Measurements from ENCODE around the gene OBSL1.

OBSL1 gene

DNA sequence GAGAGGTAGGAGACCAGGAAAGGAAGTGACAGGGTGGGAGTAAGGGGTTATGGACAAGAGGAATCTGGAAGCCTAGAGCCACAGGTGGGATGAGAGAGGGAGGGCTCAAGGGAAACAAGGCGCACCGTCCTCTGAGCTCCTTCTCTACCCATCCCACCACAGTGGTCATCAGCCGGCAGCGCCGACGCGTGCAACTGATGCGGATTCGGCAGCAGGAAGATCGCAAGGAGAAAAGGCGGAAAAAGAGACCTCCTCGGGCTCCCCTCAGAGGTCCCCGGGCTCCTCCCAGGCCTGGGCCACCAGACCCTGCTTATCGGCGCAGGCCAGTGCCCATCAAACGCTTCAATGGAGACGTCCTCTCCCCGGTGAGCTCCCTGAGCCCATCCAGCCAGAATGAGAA is 22.3 kb downstream of the OBSL1 start:
- Histone ChIP-seq H3K27me3 (ENCODE audit: control insufficient read depth, insufficient read depth, low read length) (peaks cover 3% of the 10 kb centered on the region), H3K4me1 (ENCODE audit: control insufficient read depth, insufficient read depth, low read length) (peaks cover 6% of the 10 kb centered on the region), H3K36me3 (ENCODE audit: control insufficient read depth, insufficient read depth, low read length) (no peaks in the 10 kb centered on the region), H3K4me3 (ENCODE audit: low read length) (no peak overlapping the region), H3K27ac (ENCODE audit: low read depth, low read length) (no peak overlapping the region), H3K9ac (ENCODE audit: low read length) (no peak overlapping the region)

DNA sequence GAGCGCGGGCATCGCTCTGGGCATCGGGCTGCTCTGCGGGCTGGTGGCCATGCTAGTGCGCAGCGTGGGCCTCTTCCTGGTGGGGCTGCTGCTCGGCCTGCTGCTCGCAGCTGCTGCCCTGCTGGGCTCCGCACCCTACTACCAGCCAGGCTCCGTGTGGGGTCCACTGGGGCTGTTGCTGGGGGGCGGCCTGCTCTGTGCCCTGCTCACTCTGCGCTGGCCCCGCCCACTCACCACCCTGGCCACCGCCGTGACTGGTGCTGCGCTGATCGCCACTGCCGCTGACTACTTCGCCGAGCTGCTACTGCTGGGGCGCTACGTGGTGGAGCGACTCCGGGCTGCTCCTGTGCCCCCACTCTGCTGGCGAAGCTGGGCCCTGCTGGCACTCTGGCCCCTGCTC is 23.7 kb downstream of the OBSL1 start:
- H3K27ac ChIP-seq (ENCODE audit: low read depth, low read length): no peak overlapping the region
- no peak overlapping the region for H3K9ac ChIP-seq (ENCODE audit: low read length)
- peaks cover 4% of the 10 kb centered on the region for H3K4me1 ChIP-seq (ENCODE audit: control insufficient read depth, insufficient read depth, low read length)
- peaks cover 3% of the 10 kb centered on the region for H3K27me3 ChIP-seq (ENCODE audit: control insufficient read depth, insufficient read depth, low read length)
- no peaks in the 10 kb centered on the region for H3K36me3 ChIP-seq (ENCODE audit: control insufficient read depth, insufficient read depth, low read length)
- no peak overlapping the region for H3K4me3 ChIP-seq (ENCODE audit: low read length)

DNA sequence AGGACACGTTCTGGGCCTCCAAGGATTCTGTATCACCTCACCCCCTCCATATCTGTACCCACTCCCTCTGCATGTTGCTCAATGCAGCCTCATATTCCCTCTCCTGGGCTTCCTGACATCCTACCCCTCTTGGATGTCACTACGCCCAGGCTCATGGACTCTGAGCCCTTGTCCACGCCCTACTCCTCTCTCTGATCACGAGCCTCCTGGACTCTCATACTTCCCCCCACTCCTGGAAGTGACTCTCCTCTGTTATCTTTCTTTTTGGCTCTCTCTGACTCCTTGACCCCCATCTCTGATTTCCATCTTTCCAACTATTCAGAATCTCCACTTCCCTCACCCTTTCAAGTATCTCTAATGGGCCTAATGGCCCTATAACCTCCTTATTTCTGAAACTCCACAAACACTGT is 25.4 kb downstream of the OBSL1 start:
- H3K27ac ChIP-seq (ENCODE audit: low read depth, low read length): no peak overlapping the region
- no peak overlapping the region for H3K4me3 ChIP-seq (ENCODE audit: low read length)
- peaks cover 3% of the 10 kb centered on the region for H3K27me3 ChIP-seq (ENCODE audit: control insufficient read depth, insufficient read depth, low read length)
- no peaks in the 10 kb centered on the region for H3K36me3 ChIP-seq (ENCODE audit: control insufficient read depth, insufficient read depth, low read length)
- no peak overlapping the region for H3K9ac ChIP-seq (ENCODE audit: low read length)
- peaks cover 4% of the 10 kb centered on the region for H3K4me1 ChIP-seq (ENCODE audit: control insufficient read depth, insufficient read depth, low read length)

DNA sequence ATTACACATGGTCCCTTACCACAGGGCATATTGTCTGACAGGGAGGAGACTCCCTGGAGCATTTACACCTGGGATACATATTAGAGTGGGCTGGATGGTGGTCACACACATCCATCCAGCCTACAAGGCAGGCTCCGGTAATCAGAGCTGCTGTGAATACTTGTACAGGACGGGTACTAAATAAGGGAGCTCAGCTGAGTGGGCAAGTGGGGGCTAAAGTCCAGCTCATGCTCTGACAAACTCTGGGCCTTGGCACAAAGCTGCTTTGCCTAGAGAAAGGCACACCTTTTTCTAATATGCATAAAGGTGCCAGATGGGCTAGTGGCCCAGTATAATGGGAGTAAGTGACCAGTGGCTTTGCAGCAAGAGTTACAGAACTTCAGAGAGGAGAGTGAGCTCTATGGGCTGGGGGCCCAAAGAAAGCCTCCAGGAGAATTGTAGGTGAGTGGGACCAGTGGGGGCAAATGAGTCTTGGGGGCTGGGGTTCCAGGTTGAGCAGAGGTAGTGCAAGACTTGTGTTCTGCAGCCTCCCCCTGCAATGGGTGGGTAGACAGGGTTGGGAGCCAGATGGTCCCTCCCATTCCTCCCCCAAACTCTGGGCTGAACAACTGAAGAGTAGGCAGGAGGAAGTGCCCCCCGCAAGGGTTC is 25.9 kb downstream of the OBSL1 start:
- H3K27ac ChIP-seq (ENCODE audit: low read depth, low read length): no peak overlapping the region
- no peak overlapping the region for H3K4me3 ChIP-seq (ENCODE audit: low read length)
- no peaks in the 10 kb centered on the region for H3K36me3 ChIP-seq (ENCODE audit: control insufficient read depth, insufficient read depth, low read length)
- peaks cover 4% of the 10 kb centered on the region for H3K4me1 ChIP-seq (ENCODE audit: control insufficient read depth, insufficient read depth, low read length)
- H3K27me3 ChIP-seq (ENCODE audit: control insufficient read depth, insufficient read depth, low read length): no peaks in the 10 kb centered on the region
- no peak overlapping the region for H3K9ac ChIP-seq (ENCODE audit: low read length)

DNA sequence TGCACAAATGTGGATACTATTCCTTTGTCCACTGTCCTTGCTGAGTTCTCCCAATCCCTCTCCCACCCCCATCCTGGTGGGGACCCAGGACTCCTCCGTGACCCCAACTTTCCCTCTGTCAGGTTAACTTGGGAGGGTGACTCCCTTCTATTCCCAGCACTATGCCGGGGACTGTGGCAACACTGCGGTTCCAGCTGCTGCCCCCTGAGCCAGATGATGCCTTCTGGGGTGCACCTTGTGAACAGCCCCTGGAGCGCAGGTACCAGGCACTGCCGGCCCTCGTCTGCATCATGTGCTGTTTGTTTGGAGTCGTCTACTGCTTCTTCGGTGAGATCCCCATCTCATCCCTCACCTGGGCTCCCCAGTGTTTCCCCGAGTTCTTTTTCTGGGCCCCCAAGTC is 26.8 kb downstream of the OBSL1 start:
- Histone ChIP-seq H3K27ac (ENCODE audit: low read depth, low read length) (no peak overlapping the region), H3K36me3 (ENCODE audit: control insufficient read depth, insufficient read depth, low read length) (no peaks in the 10 kb centered on the region), H3K27me3 (ENCODE audit: control insufficient read depth, insufficient read depth, low read length) (no peaks in the 10 kb centered on the region), H3K9ac (ENCODE audit: low read length) (no peak overlapping the region), H3K4me3 (ENCODE audit: low read length) (peak overlapping the region; percentile 66), H3K4me1 (ENCODE audit: control insufficient read depth, insufficient read depth, low read length) (peaks cover 4% of the 10 kb centered on the region)

DNA sequence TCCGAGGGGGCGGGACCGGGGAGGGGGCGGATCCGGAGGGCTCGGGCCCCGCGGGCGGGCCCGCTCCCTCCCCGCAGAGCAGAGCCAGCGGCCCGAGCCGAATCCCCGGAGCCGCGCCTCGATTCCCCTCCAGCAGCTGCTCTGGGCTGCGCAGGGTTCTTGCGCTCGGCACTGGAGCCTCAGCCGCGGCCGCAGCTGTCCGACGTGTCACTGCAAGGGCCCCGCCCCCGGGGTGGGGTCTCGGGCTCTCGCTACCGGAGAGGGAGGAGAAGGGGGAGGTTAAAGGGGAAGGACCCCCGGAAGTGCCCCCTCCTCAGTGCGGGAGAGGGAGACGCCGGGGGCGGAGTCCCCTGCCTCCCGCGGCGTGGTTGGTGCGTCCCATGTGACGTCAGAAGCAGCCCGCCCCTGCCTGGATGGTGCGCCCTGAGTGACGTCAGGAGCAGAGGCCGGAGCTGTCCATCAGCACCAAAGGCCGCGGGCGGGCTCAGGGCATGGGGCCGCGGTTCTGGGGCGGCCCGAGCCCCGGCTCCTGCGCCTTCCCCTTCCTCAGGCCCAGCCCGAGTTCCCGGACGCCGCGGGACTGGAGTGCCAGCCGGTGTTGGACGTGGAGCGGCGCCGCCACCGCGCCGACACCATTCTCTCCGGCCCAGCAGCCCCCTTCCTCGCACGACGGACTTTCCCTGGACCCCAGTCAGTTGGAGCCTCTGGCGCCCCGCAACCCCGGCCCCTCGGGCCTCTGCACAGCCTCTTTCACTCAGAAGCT is 27.6 kb downstream of the OBSL1 start, which contains the start of the genes CHPF and TMEM198:
CHPF (minus strand) TSS at position 214 of the 763 bp plus-strand sequence. CDS start 271 bp downstream, outside the sequence.
TMEM198 (plus strand) TSS at position 433 of the 763 bp plus-strand sequence. CDS start 700 bp downstream, outside the sequence.
- Histone ChIP-seq H3K36me3 (ENCODE audit: control insufficient read depth, insufficient read depth, low read length) (peaks cover 3% of the 10 kb centered on the region), H3K9ac (ENCODE audit: low read length) (no peak within 1 kb of the TSS), H3K4me1 (ENCODE audit: control insufficient read depth, insufficient read depth, low read length) (peaks cover 4% of the 10 kb centered on the region), H3K27me3 (ENCODE audit: control insufficient read depth, insufficient read depth, low read length) (no peaks in the 10 kb centered on the region), H3K4me3 (ENCODE audit: low read length) (peak within 1 kb of the TSS; percentile 66), H3K27ac (ENCODE audit: low read depth, low read length) (peak within 1 kb of the TSS; percentile 79)

DNA sequence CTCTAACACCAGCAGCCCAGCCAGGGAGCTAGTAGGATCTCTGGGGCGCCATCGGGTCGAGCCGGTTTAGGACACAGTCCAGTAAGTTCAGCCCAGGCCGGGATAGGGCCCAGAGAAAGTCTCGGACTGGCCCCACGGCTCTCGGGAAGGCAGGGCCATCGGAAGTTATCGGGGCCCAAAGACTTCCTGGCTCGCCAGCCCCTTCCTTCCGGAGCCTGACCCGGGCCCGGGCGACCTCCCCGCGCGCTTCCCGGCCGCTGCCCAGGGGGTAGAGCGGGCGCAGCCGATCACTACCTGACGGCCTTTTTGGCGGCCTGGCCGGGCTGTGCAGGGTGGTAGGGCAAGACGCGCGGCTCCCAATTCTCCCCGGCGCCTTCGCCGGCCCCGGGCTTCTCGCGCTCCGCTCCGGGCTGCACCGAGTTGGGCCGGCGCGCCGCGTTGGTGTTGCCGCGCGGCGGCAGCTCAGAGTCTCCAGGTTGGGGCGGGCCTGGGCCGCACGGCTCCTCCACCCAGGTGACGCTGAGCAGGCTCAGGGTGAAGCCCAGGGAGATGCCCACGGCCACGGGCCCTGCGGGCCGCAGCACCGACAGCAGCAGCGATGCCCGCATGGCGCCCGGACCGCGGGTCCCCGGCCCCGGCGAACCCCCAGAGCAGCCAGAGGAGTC is 28.3 kb downstream of the OBSL1 start:
- no peak overlapping the region for H3K9ac ChIP-seq (ENCODE audit: low read length)
- H3K4me1 ChIP-seq (ENCODE audit: control insufficient read depth, insufficient read depth, low read length): peaks cover 4% of the 10 kb centered on the region
- H3K27me3 ChIP-seq (ENCODE audit: control insufficient read depth, insufficient read depth, low read length): no peaks in the 10 kb centered on the region
- peak overlapping the region; percentile 66 for H3K4me3 ChIP-seq (ENCODE audit: low read length)
- H3K27ac ChIP-seq (ENCODE audit: low read depth, low read length): peak overlapping the region; percentile 79
- peaks cover 3% of the 10 kb centered on the region for H3K36me3 ChIP-seq (ENCODE audit: control insufficient read depth, insufficient read depth, low read length)

DNA sequence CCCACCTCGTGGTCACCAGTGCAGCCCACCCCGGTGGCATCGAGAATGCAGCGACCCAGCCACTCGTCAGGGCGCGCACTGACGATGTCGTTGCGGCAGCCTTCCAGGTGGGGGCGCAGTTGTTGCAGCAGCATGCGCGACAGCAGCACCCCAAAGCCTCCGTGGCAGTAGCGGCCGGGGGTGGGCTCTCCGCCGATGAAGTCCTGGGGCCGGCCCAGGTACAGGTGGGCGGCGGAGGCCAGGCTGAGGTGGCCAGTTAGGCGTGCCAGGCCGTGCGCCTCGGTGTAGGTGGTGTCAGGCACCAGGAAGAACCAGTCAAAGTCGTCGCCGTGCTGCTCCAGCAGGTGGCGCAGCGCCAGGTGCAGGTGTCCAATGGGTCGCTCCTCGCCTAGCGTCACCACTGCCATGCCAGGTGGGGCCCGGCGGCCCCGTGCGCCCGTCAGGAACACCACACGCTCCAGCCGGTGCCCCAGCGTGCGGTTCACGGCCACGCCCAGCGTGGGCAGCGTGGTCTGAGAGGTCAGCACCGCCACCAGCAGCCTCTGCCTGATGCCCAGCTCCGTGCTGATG is 29.6 kb downstream of the OBSL1 start:
- peak overlapping the region; percentile 55 for H3K4me3 ChIP-seq (ENCODE audit: low read length)
- no peaks in the 10 kb centered on the region for H3K27me3 ChIP-seq (ENCODE audit: control insufficient read depth, insufficient read depth, low read length)
- H3K27ac ChIP-seq (ENCODE audit: low read depth, low read length): no peak overlapping the region
- H3K36me3 ChIP-seq (ENCODE audit: control insufficient read depth, insufficient read depth, low read length): peaks cover 3% of the 10 kb centered on the region
- peaks cover 4% of the 10 kb centered on the region for H3K4me1 ChIP-seq (ENCODE audit: control insufficient read depth, insufficient read depth, low read length)
- no peak overlapping the region for H3K9ac ChIP-seq (ENCODE audit: low read length)

DNA sequence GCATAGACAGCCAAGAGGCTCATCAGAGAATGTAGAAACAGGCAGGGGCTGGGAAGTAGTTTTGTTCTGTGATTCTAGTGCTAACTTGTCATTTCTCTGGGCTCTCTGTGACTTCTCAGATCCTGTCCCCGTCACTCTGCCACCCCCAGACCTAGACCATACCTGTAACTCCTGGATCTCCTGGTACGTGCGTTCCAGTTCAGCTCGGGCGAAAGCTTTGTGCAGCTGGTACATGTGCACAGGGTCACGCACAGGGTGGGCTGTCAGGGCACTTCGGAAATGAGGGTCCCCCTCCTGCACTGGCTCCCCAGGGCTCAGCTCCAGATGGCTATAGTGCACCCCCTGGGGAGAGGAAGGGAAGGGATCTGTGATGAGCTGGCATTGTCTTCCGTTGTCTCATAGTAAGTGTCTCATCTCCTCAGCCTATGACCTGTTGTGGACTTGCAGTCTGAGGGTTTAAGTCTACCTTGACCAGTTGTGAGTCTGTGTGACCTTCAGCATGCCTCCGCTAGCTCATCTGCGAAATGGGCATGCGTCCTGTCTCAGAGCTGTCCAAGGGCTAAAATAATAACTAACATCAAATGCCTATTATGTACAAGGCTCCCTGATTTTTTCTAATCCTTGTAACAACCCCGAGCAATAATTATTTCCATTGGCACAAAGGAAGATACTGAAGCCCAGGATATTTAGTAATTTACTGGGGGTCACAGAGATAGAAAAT is 30.4 kb downstream of the OBSL1 start:
- Histone ChIP-seq H3K9ac (ENCODE audit: low read length) (no peak overlapping the region), H3K27me3 (ENCODE audit: control insufficient read depth, insufficient read depth, low read length) (no peaks in the 10 kb centered on the region), H3K36me3 (ENCODE audit: control insufficient read depth, insufficient read depth, low read length) (peaks cover 3% of the 10 kb centered on the region), H3K4me1 (ENCODE audit: control insufficient read depth, insufficient read depth, low read length) (peaks cover 4% of the 10 kb centered on the region), H3K27ac (ENCODE audit: low read depth, low read length) (no peak overlapping the region), H3K4me3 (ENCODE audit: low read length) (no peak overlapping the region)

DNA sequence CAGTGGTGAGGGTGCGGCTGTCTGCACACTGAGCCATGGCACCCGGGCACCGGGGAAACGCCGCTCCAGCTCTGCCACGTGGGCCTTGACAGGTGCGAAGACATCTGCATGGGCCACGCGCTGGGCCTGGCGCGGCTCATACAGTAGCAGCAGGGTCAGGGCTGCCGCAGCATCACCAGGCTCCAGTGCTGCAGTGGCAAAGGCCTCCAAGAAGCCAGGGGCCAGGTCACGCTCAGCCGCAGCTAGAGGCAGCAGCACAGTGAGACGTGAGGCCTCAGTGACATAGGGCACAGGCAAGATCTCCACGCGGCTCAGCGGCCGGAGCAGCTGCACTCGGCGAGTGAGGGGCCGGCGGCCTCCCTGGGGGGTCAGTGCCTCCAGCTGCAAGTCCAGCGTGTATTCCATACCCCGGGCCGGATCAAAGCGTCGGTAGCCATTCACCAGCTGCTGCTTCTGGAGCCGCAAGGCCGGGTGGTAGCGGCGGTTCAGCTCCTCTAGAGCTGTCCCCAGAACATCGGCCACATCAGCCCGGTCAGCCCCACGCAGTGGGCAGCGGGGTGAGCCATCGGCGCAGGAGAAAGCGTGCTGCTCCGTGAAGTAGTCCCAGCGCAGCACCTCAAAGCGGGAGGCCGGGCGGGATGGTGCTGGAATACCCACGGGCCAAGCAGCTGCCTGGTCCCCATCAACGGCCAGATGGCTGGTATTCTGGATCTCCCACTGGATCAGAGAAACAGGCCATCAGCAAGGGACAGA is 31.2 kb downstream of the OBSL1 start:
- H3K4me1 ChIP-seq (ENCODE audit: control insufficient read depth, insufficient read depth, low read length): peaks cover 4% of the 10 kb centered on the region
- no peak overlapping the region for H3K4me3 ChIP-seq (ENCODE audit: low read length)
- H3K27ac ChIP-seq (ENCODE audit: low read depth, low read length): no peak overlapping the region
- H3K9ac ChIP-seq (ENCODE audit: low read length): no peak overlapping the region
- H3K27me3 ChIP-seq (ENCODE audit: control insufficient read depth, insufficient read depth, low read length): no peaks in the 10 kb centered on the region
- H3K36me3 ChIP-seq (ENCODE audit: control insufficient read depth, insufficient read depth, low read length): peaks cover 3% of the 10 kb centered on the region

DNA sequence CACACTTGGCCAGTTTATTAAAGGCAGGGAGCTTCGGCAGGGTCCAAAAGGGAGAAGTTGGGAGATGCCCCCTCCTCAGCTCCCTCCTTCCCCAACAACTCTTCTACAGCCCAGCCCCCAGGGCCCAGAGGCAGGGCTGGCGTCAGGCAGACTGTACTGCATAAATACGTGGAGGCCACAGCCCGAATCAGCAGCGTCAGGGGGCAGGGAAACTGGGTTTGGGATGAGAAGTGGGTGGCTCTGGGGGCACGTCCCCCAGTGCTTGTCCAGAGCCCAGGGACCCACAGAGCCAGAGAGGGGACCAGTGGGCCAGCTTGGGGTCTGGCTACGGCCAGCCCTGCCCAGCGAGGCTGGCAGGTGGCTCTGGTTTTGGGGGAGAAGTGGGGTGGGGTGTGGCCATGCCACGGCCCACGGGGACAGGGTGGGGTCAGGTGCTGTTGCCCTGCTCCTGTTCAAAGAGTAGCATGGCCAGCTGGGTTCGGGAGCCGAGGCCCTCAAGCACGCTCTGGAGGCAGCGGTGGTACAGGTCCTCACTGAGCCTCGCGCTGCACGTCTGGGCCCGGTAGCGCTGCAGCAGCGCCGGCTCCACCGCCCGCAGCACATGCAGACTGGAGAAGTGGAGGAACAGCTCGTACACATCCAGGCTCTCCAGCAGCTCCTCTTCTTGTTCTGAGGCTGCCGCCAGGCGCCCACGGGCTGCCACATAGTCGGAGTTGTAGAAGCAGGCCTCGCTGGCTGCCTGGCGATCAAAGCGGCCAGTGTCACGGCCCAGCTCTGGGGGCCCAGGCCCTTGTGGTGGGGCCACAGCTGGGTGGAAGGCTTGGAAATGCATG is 32.2 kb downstream of the OBSL1 start:
- H3K9ac ChIP-seq (ENCODE audit: low read length): no peak overlapping the region
- no peak overlapping the region for H3K4me3 ChIP-seq (ENCODE audit: low read length)
- peaks cover 4% of the 10 kb centered on the region for H3K4me1 ChIP-seq (ENCODE audit: control insufficient read depth, insufficient read depth, low read length)
- peaks cover 3% of the 10 kb centered on the region for H3K27me3 ChIP-seq (ENCODE audit: control insufficient read depth, insufficient read depth, low read length)
- H3K36me3 ChIP-seq (ENCODE audit: control insufficient read depth, insufficient read depth, low read length): peaks cover 3% of the 10 kb centered on the region
- H3K27ac ChIP-seq (ENCODE audit: low read depth, low read length): no peak overlapping the region
